ENCODE measurements around the gene STX19. TPM values are rescaled to one million over a fixed set of nuclear protein-coding genes. Genes with fewer than 3 reads are reported as not detected.

The STX19 gene
- total RNA-seq, 6 experiments from 2014 or later: not detected

Small RNA genes within 50 kb of the gene (small RNA-seq; reads per million reads assigned to genes)
- gene RF00019: 0 reads per million in 2 experiments
- gene RNU6-511P: 0 reads per million in 2 experiments

Other genes starting within 250 kb of the STX19 start
- gene PROS1, start 54.7 kb downstream of the STX19 start, total RNA-seq: 100 to 1,000 TPM; 157 to 215 (median 183) TPM
- 1 to 10 TPM; 3.9 to 5.6 (median 4.5) TPM for gene ARL13B, start 48.4 kb downstream of the STX19 start, total RNA-seq
- 1 to 10 TPM; 3.3 to 5.7 (median 4.1) TPM for gene DHFR2, start 34.3 kb upstream of the STX19 start, total RNA-seq
- 1 to 10 TPM; 4.9 to 6.2 (median 5.6) TPM for gene NSUN3, start 34.5 kb upstream of the STX19 start, total RNA-seq

Data from right lobe of liver (tissue), 5 donors.